Liver (tissue), 9 donors: Measurements from ENCODE around the gene BCL2L11. TPM values are rescaled to one million over a fixed set of nuclear protein-coding genes. Genes with fewer than 3 reads are reported as not detected.

Experiments
- DNase-seq: peaks from one replicate; pipeline ENCODE4 v3.0.0-alpha.2; 2017; ENCODE audit warnings: low spot score
- H3K27ac ChIP-seq, 2 donors: one replicate each; pipeline ENCODE4 v1.7.0; 2013; ENCODE audit warnings: inconsistent platforms in 2 of 2, low read length in 2 of 2, control low read depth in 1 of 2, low read depth in 1 of 2, mild to moderate bottlenecking in 1 of 2
- H3K27me3 ChIP-seq, 4 donors: one replicate each; pipeline versions ENCODE4 v1.6.1 to v1.7.0; 2013; ENCODE audit warnings: low read length in 3 of 4, inconsistent platforms in 1 of 4, mild to moderate bottlenecking in 1 of 4, moderate library complexity in 1 of 4; ENCODE audit not compliant: control insufficient read depth in 4 of 4, insufficient read depth in 4 of 4
- H3K36me3 ChIP-seq, 4 donors: one replicate each; pipeline versions ENCODE4 v1.6.1 to v1.7.0; 2013; ENCODE audit warnings: low read length in 3 of 4, mild to moderate bottlenecking in 3 of 4, low read depth in 1 of 4, moderate library complexity in 1 of 4; ENCODE audit not compliant: control insufficient read depth in 4 of 4, insufficient read depth in 3 of 4
- H3K4me1 ChIP-seq, 4 donors: one replicate each; pipeline versions ENCODE4 v1.6.1 to v1.7.0; 2013; ENCODE audit warnings: low read length in 3 of 4, mild to moderate bottlenecking in 3 of 4, moderate library complexity in 1 of 4; ENCODE audit not compliant: control insufficient read depth in 4 of 4, insufficient read depth in 4 of 4
- H3K4me3 ChIP-seq, 3 donors: one replicate each; pipeline versions ENCODE4 v1.6.1 to v1.7.0; 2013; ENCODE audit warnings: low read length in 3 of 3, control low read depth in 1 of 3, low read depth in 1 of 3, mild to moderate bottlenecking in 1 of 3
- H3K9ac ChIP-seq, 2 donors: one replicate each; pipeline ENCODE4 v1.7.0; 2013; ENCODE audit warnings: low read length in 2 of 2, mild to moderate bottlenecking in 2 of 2, moderate library complexity in 2 of 2, control low read depth in 1 of 2, low read depth in 1 of 2
- H3K9me3 ChIP-seq, 4 donors: one replicate each; pipeline versions ENCODE4 v1.6.1 to v1.7.0; 2013; ENCODE audit warnings: low read length in 3 of 4; ENCODE audit not compliant: control insufficient read depth in 4 of 4
- CTCF ChIP-seq: fragments of 150-350 bp; IDR thresholded peaks from 2 replicates; pipeline ENCODE4 v1.5.1; 2017; ENCODE audit warnings: improper control_type of control experiment, low read depth, low read length; ENCODE audit not compliant: missing input control
- EGR1 ChIP-seq, 2 donors: IDR thresholded peaks; 2 replicates each; pipeline ENCODE4 v1.6.1; 2016 to 2018; ENCODE audit warnings: antibody characterized with exemption in 2 of 2, low read depth in 2 of 2
- FOXA1 ChIP-seq: IDR thresholded peaks from 2 replicates; pipeline ENCODE4 v1.6.1; 2016; ENCODE audit warnings: antibody characterized with exemption
- FOXA2 ChIP-seq: IDR thresholded peaks from 2 replicates; pipeline ENCODE4 v1.6.1; 2016; ENCODE audit warnings: antibody characterized with exemption
- GABPA ChIP-seq, 2 donors: IDR thresholded peaks in 1 of 2; conservative IDR thresholded peaks in 1 of 2; 2 replicates each; pipeline ENCODE4 v1.6.1; 2016; ENCODE audit warnings: antibody characterized with exemption in 2 of 2, mild to moderate bottlenecking in 1 of 2, moderate library complexity in 1 of 2
- HNF4A ChIP-seq, 2 donors: conservative IDR thresholded peaks; 2 replicates each; pipeline ENCODE4 v1.6.1; 2016; ENCODE audit warnings: antibody characterized with exemption in 2 of 2, mild to moderate bottlenecking in 2 of 2
- HNF4G ChIP-seq: IDR thresholded peaks from 2 replicates; pipeline ENCODE4 v1.6.1; 2016; ENCODE audit warnings: antibody characterized with exemption
- JUND ChIP-seq, 2 donors: IDR thresholded peaks; 2 replicates each; pipeline ENCODE4 v1.6.1; 2016; ENCODE audit warnings: antibody characterized with exemption in 2 of 2
- MAX ChIP-seq: IDR thresholded peaks from 2 replicates; pipeline ENCODE4 v1.6.1; 2016; ENCODE audit warnings: antibody characterized with exemption
- NR2F2 ChIP-seq: IDR thresholded peaks from 2 replicates; pipeline ENCODE4 v1.6.1; 2016; ENCODE audit warnings: antibody characterized with exemption
- RAD21 ChIP-seq, 2 donors: IDR thresholded peaks; 2 replicates each; pipeline ENCODE4 v1.6.1; 2016; ENCODE audit warnings: antibody characterized with exemption in 2 of 2, mild to moderate bottlenecking in 2 of 2
- RXRA ChIP-seq, 2 donors: IDR thresholded peaks; 2 replicates each; pipeline ENCODE4 v1.6.1; 2017 to 2018; ENCODE audit warnings: antibody characterized with exemption in 2 of 2, mild to moderate bottlenecking in 1 of 2
- SP1 ChIP-seq: IDR thresholded peaks from 2 replicates; pipeline ENCODE4 v1.6.1; 2018; ENCODE audit warnings: antibody characterized with exemption, mild to moderate bottlenecking
- TAF1 ChIP-seq: conservative IDR thresholded peaks from 2 replicates; pipeline ENCODE4 v1.6.1; 2016; ENCODE audit warnings: antibody characterized with exemption, mild to moderate bottlenecking
- YY1 ChIP-seq: IDR thresholded peaks from 2 replicates; pipeline ENCODE4 v1.6.1; 2016; ENCODE audit warnings: antibody characterized with exemption, mild to moderate bottlenecking
- ZBTB33 ChIP-seq: IDR thresholded peaks from 2 replicates; pipeline ENCODE4 v1.6.1; 2016; ENCODE audit warnings: antibody characterized with exemption
- WGBS: extraction: QIAGEN DNeasy Blood & Tissue Kit; methylation state at CpG from one replicate; pipeline ENCODE4 v1.1.7; 2013; 5-methylcytosine and 5-hydroxymethylcytosine counted together
- polyA plus RNA-seq, 2 donors: library from polyadenylated mRNA; stranded (reverse) in 1 of 2; unstranded in 1 of 2; fragments of 200-250 nt in 1 of 2; fragments of >200 nt in 1 of 2; fragmentation: Nextera tagmentation in 1 of 2; extraction: Ambion mirVana in 1 of 2; gene quantifications; one replicate each; pipeline versions ENCODE4 v1.2.1 to v1.2.3, GENCODE V29; 2013 to 2015
- total RNA-seq, 2 donors: library from RNA; depleted of rRNA; stranded (reverse); fragments of >200 nt; gene quantifications; one replicate each; pipeline ENCODE4 v1.2.3, GENCODE V29; 2014
- TF ChIP-seq, protein P1 (sequence below): IDR thresholded peaks from 2 replicates; pipeline ENCODE4 v1.6.1; 2016; ENCODE audit warnings: antibody characterized with exemption, mild to moderate bottlenecking
- donor health status: healthy.
- donor health status: healthy.
- donor health status: healthy.
- donor health status: healthy.
- donor health status: healthy.

The BCL2L11 gene
- total and polyA plus RNA-seq, 4 donors = 5.0 to 19.5 (median 12.2) TPM

- no peak for DNase-seq
- Histone ChIP-seq H3K4me1 (peaks cover 4 to 15% (median 10%) of the 10 kb centered on the region in 4 donors), H3K27me3 (no peaks in the 10 kb centered on the region), H3K4me3 (no peak overlapping the region), H3K36me3 (peaks cover 5 to 47% (median 39%) of the 10 kb centered on the region in 4 donors), H3K9ac (no peak overlapping the region), H3K9me3 (no peaks in the 10 kb centered on the region), H3K27ac (no peak overlapping the region)
- TF ChIP-seq CTCF (no peak), YY1 (no peak), HNF4A (conservative IDR thresholded peaks at IDR 0.05) (no peak), SP1 (no peak), HNF4G (no peak), RXRA (IDR thresholded peaks at IDR 0.05) (no peak), EGR1 (IDR thresholded peaks at IDR 0.05; ENCODE audit: low read depth in 2 of 2) (no peak), RAD21 (IDR thresholded peaks at IDR 0.05) (no peak), JUND (IDR thresholded peaks at IDR 0.05) (no peak), FOXA2 (no peak), MAX (no peak), GABPA (IDR thresholded peaks at IDR 0.05 in 1 of 2, conservative IDR thresholded peaks at IDR 0.05 in 1 of 2) (no peak), NR2F2 (no peak), ZBTB33 (no peak)
- TF ChIP-seq, protein P1, sequence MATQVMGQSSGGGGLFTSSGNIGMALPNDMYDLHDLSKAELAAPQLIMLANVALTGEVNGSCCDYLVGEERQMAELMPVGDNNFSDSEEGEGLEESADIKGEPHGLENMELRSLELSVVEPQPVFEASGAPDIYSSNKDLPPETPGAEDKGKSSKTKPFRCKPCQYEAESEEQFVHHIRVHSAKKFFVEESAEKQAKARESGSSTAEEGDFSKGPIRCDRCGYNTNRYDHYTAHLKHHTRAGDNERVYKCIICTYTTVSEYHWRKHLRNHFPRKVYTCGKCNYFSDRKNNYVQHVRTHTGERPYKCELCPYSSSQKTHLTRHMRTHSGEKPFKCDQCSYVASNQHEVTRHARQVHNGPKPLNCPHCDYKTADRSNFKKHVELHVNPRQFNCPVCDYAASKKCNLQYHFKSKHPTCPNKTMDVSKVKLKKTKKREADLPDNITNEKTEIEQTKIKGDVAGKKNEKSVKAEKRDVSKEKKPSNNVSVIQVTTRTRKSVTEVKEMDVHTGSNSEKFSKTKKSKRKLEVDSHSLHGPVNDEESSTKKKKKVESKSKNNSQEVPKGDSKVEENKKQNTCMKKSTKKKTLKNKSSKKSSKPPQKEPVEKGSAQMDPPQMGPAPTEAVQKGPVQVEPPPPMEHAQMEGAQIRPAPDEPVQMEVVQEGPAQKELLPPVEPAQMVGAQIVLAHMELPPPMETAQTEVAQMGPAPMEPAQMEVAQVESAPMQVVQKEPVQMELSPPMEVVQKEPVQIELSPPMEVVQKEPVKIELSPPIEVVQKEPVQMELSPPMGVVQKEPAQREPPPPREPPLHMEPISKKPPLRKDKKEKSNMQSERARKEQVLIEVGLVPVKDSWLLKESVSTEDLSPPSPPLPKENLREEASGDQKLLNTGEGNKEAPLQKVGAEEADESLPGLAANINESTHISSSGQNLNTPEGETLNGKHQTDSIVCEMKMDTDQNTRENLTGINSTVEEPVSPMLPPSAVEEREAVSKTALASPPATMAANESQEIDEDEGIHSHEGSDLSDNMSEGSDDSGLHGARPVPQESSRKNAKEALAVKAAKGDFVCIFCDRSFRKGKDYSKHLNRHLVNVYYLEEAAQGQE = no peak
- WGBS = 89% methylated on average over 4 of the region's 4 CpGs
These were observed 6.6 kb downstream of the BCL2L11 start for GRCh38 chr2:111127351-111127750.

DNA sequence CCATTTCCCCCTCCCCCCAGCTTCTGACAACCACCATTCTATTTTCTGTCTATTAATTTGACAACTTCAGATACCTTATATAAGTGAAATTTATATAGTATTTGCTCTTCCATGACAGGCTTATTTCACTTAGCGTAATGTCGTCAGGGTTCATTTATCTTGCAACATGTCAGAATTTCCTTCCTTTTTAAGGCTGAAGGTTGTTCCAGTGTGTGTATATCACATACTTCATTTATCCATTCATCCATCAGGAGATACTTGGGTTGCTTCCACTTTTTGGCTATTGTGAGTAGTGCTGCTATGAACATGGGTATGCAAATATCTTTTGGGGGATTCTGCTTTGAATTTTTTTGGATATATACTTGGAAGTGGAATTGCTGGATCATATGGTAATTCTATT, 7.4 kb downstream of the BCL2L11 start:
- WGBS = 88% methylated on average over 2 of the region's 2 CpGs
- Histone ChIP-seq H3K4me3 (no peak overlapping the region), H3K9me3 (no peaks in the 10 kb centered on the region), H3K27ac (no peak overlapping the region), H3K36me3 (peaks cover 5 to 48% (median 41%) of the 10 kb centered on the region in 4 donors), H3K4me1 (peaks cover 4 to 18% (median 10%) of the 10 kb centered on the region in 4 donors), H3K9ac (no peak overlapping the region), H3K27me3 (no peaks in the 10 kb centered on the region)
- TF ChIP-seq FOXA2 (no peak), RAD21 (IDR thresholded peaks at IDR 0.05) (no peak), HNF4G (no peak), TAF1 (no peak), EGR1 (IDR thresholded peaks at IDR 0.05; ENCODE audit: low read depth in 2 of 2) (no peak), JUND (IDR thresholded peaks at IDR 0.05) (no peak), SP1 (no peak), CTCF (no peak), YY1 (no peak), GABPA (IDR thresholded peaks at IDR 0.05 in 1 of 2, conservative IDR thresholded peaks at IDR 0.05 in 1 of 2) (no peak), FOXA1 (no peak), RXRA (IDR thresholded peaks at IDR 0.05) (no peak)
- TF ChIP-seq, protein P1 = no peak
- no peak for DNase-seq
